SJCRH30 (cell line): Measurements from ENCODE around the gene TBC1D22A. TPM values are rescaled to one million over a fixed set of nuclear protein-coding genes. Genes with fewer than 3 reads are reported as not detected.

ENCODE experiments used
- DNase-seq, 2 experiments: peaks; one replicate each; pipeline ENCODE4 v3.0.0-alpha.2; 2015 to 2020
- H3K27ac ChIP-seq: fragments of 250-450 bp; sonication (Bioruptor Pico); 2 replicates; pipeline ENCODE4 v1.5.1; 2020; ENCODE audit warnings: mild to moderate bottlenecking, moderate library complexity
- H3K27me3 ChIP-seq: fragments of 250-450 bp; sonication (Bioruptor Pico); 2 replicates; pipeline ENCODE4 v1.5.1; 2020; ENCODE audit warnings: mild to moderate bottlenecking, moderate library complexity
- H3K36me3 ChIP-seq: fragments of 250-450 bp; sonication (Bioruptor Pico); 2 replicates; pipeline ENCODE4 v1.5.1; 2020; ENCODE audit warnings: mild to moderate bottlenecking, moderate library complexity
- H3K4me1 ChIP-seq: fragments of 250-450 bp; sonication (Bioruptor Pico); 2 replicates; pipeline ENCODE4 v1.5.1; 2020; ENCODE audit warnings: mild to moderate bottlenecking, moderate library complexity
- H3K4me3 ChIP-seq: fragments of 250-450 bp; sonication (Bioruptor Pico); 2 replicates; pipeline ENCODE4 v1.5.1; 2020; ENCODE audit warnings: mild to moderate bottlenecking, moderate library complexity
- H3K9me3 ChIP-seq: fragments of 250-450 bp; sonication (Bioruptor Pico); replicated peaks from 2 replicates; pipeline ENCODE4 v1.5.1; 2020; ENCODE audit warnings: mild to moderate bottlenecking, moderate library complexity
- total RNA-seq: library from RNA; depleted of rRNA; stranded (reverse); fragments of >200 nt; shearing (Covaris generic); gene quantifications from 2 replicates; pipeline ENCODE4 v1.2.3, GENCODE V29; 2014

Gene TBC1D22A
- total RNA-seq, 1 experiment from 2014 or later = 8.9 TPM

- DNase-seq = no peak
- no peak overlapping the region for H3K4me3 ChIP-seq
- H3K36me3 ChIP-seq = no peaks in the 10 kb centered on the region
- no peaks in the 10 kb centered on the region for H3K4me1 ChIP-seq
- H3K27me3 ChIP-seq = no peaks in the 10 kb centered on the region
- H3K27ac ChIP-seq = no peak overlapping the region
- H3K9me3 ChIP-seq = no peaks in the 10 kb centered on the region
Measured at GRCh38 chr22:46959369-46959768, 196.9 kb downstream of the TBC1D22A start.

GRCh38 chr22:46961591-46962295 is 199.3 kb downstream of the TBC1D22A start:
- Histone ChIP-seq H3K9me3 (no peaks in the 10 kb centered on the region), H3K36me3 (no peaks in the 10 kb centered on the region), H3K4me3 (no peak overlapping the region), H3K4me1 (no peaks in the 10 kb centered on the region), H3K27me3 (no peaks in the 10 kb centered on the region), H3K27ac (no peak overlapping the region)
- DNase-seq = no peak

GRCh38 chr22:46962406-46962805 is 200.0 kb downstream of the TBC1D22A start:
- no peaks in the 10 kb centered on the region for H3K4me1 ChIP-seq
- no peaks in the 10 kb centered on the region for H3K9me3 ChIP-seq
- H3K36me3 ChIP-seq = no peaks in the 10 kb centered on the region
- no peaks in the 10 kb centered on the region for H3K27me3 ChIP-seq
- no peak overlapping the region for H3K4me3 ChIP-seq
- DNase-seq = no peak
- H3K27ac ChIP-seq = no peak overlapping the region

- H3K36me3 ChIP-seq = no peaks in the 10 kb centered on the region
- H3K27me3 ChIP-seq = no peaks in the 10 kb centered on the region
- DNase-seq = no peak
- no peaks in the 10 kb centered on the region for H3K4me1 ChIP-seq
- no peak overlapping the region for H3K27ac ChIP-seq
- H3K4me3 ChIP-seq = no peak overlapping the region
- no peaks in the 10 kb centered on the region for H3K9me3 ChIP-seq
Measured at GRCh38 chr22:46963672-46964545, 201.5 kb downstream of the TBC1D22A start.

GRCh38 chr22:46964773-46965550 is 202.5 kb downstream of the TBC1D22A start:
- no peak for DNase-seq
- no peaks in the 10 kb centered on the region for H3K27me3 ChIP-seq
- H3K4me3 ChIP-seq = no peak overlapping the region
- no peak overlapping the region for H3K27ac ChIP-seq
- H3K36me3 ChIP-seq = no peaks in the 10 kb centered on the region
- H3K9me3 ChIP-seq = no peaks in the 10 kb centered on the region
- H3K4me1 ChIP-seq = no peaks in the 10 kb centered on the region

GRCh38 chr22:46965555-46966494 is 203.4 kb downstream of the TBC1D22A start:
- H3K36me3 ChIP-seq = no peaks in the 10 kb centered on the region
- no peak overlapping the region for H3K27ac ChIP-seq
- H3K9me3 ChIP-seq = no peaks in the 10 kb centered on the region
- no peak overlapping the region for H3K4me3 ChIP-seq
- no peaks in the 10 kb centered on the region for H3K4me1 ChIP-seq
- H3K27me3 ChIP-seq = no peaks in the 10 kb centered on the region
- DNase-seq = no peak

GRCh38 chr22:46966495-46966845 is 204.0 kb downstream of the TBC1D22A start:
- no peak for DNase-seq
- no peaks in the 10 kb centered on the region for H3K9me3 ChIP-seq
- H3K27ac ChIP-seq = no peak overlapping the region
- H3K36me3 ChIP-seq = no peaks in the 10 kb centered on the region
- no peak overlapping the region for H3K4me3 ChIP-seq
- no peaks in the 10 kb centered on the region for H3K4me1 ChIP-seq
- H3K27me3 ChIP-seq = no peaks in the 10 kb centered on the region

- Histone ChIP-seq H3K27me3 (no peaks in the 10 kb centered on the region), H3K27ac (no peak overlapping the region), H3K4me1 (no peaks in the 10 kb centered on the region), H3K36me3 (no peaks in the 10 kb centered on the region), H3K9me3 (no peaks in the 10 kb centered on the region), H3K4me3 (no peak overlapping the region)
- DNase-seq = no peak
Measured at GRCh38 chr22:46966846-46967245, 204.4 kb downstream of the TBC1D22A start.

- no peak for DNase-seq
- Histone ChIP-seq H3K9me3 (no peaks in the 10 kb centered on the region), H3K4me3 (no peak overlapping the region)
Measured at GRCh38 chr22:46967445-46968358, 205.3 kb downstream of the TBC1D22A start.

GRCh38 chr22:46968359-46968740 is 205.9 kb downstream of the TBC1D22A start:
- Histone ChIP-seq H3K27me3 (no peaks in the 10 kb centered on the region), H3K4me3 (no peak overlapping the region), H3K36me3 (no peaks in the 10 kb centered on the region), H3K9me3 (no peaks in the 10 kb centered on the region), H3K27ac (no peak overlapping the region), H3K4me1 (no peaks in the 10 kb centered on the region)
- no peak for DNase-seq

More at GRCh38 chr22:46967445-46968358, 205.3 kb downstream of the TBC1D22A start:
- Histone ChIP-seq H3K36me3 (no peaks in the 10 kb centered on the region), H3K27me3 (no peaks in the 10 kb centered on the region), H3K27ac (no peak overlapping the region), H3K4me1 (no peaks in the 10 kb centered on the region)

- Histone ChIP-seq H3K27me3 (no peaks in the 10 kb centered on the region), H3K36me3 (no peaks in the 10 kb centered on the region), H3K27ac (no peak overlapping the region), H3K4me1 (no peaks in the 10 kb centered on the region), H3K9me3 (no peaks in the 10 kb centered on the region), H3K4me3 (no peak overlapping the region)
- no peak for DNase-seq
Measured at GRCh38 chr22:46968848-46969247, 206.4 kb downstream of the TBC1D22A start.

GRCh38 chr22:46969491-46969890 is 207.0 kb downstream of the TBC1D22A start:
- Histone ChIP-seq H3K4me1 (no peaks in the 10 kb centered on the region), H3K36me3 (no peaks in the 10 kb centered on the region), H3K4me3 (no peak overlapping the region), H3K27me3 (no peaks in the 10 kb centered on the region), H3K9me3 (no peaks in the 10 kb centered on the region), H3K27ac (no peak overlapping the region)
- DNase-seq = no peak

GRCh38 chr22:46969961-46970360 is 207.5 kb downstream of the TBC1D22A start:
- H3K36me3 ChIP-seq = no peaks in the 10 kb centered on the region
- no peak overlapping the region for H3K27ac ChIP-seq
- H3K4me1 ChIP-seq = no peaks in the 10 kb centered on the region
- no peaks in the 10 kb centered on the region for H3K27me3 ChIP-seq
- no peaks in the 10 kb centered on the region for H3K9me3 ChIP-seq
- no peak for DNase-seq
- no peak overlapping the region for H3K4me3 ChIP-seq
